ENCODE measurements around the gene PTPN22. TPM values are rescaled to one million over a fixed set of nuclear protein-coding genes. Genes with fewer than 3 reads are reported as not detected.

The PTPN22 gene
- total RNA-seq, 5 donors from 2014 or later (not counting 1 experiment from before 2014, with no cell fraction given), result 25.6 to 45.9 (median 26.6) TPM

DNA sequence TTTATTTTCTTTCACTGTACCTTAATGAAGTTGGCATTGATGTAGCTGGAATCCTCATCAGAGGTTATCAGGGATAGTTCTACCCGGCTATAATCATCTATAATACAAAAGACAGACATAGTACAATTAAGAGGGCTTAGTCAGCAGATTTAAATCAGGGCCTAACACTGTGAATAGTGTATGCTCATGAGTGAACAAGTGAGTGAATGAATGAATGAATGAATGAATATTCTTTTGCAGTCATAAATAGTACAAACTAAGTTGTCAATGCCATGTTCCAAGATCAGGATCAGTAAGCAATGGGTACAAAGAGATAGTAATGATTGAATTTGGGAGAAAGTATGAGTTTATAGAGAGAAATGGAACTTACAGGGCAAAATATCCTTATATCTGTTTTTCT lies 12.5 kb downstream of the PTPN22 start:
- Mint-ChIP-seq H3K36me3 (peaks cover 49% of the 10 kb centered on the region), H3K27ac (peak overlapping the region in 1 of 2 donors; percentile 7)
- CTCF ChIA-PET, result interaction anchor here (0.6 to 2.4 kb wide), 9 partner anchors 9 to 738 kb away, joined by 3 to 11 read pairs (median 4); partner anchors contain the start of gene AP4B1 (in 1 of the 2)

DNA sequence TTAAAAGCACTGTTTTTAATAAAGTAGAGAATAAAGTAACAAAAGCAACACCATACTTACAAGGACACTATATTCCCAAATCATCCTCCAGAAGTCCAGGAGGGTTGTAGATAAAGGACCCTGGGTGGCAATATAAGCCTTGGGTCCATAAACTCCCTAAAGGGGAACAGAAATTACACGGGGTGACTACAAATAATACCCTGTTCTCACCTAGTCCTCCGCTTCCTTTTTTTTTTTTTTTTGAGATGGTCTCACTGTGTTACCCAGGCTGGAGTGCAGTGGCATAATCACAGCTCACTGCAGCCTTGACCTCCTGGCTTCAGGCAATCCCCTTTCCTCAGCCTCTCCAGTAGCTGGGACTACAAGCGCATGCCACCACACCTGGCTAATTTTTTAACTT lies 13.1 kb downstream of the PTPN22 start:
- peaks cover 48% of the 10 kb centered on the region for H3K36me3 Mint-ChIP-seq

More for the DNA sequence above, 12.5 kb downstream of the PTPN22 start:
- H3K27ac ChIP-seq (ENCODE audit: low read length), result peak overlapping the region; percentile 40
- H3K36me3 ChIP-seq (ENCODE audit: control insufficient read depth in 2 of 2, extremely low read depth in 1 of 2, insufficient read depth in 1 of 2, low read length in 1 of 2), result peaks cover 3 to 51% of the 10 kb centered on the region in 2 donors
- H3K9me3 ChIP-seq, result no peaks in the 10 kb centered on the region
- H3K4me1 Mint-ChIP-seq, result peaks cover 35 to 40% (median 40%) of the 10 kb centered on the region in 3 donors
- H3K9me3 Mint-ChIP-seq, result no peaks in the 10 kb centered on the region
- no CpG with 5 or more reads among the region's 1 CpG for WGBS (ENCODE audit: insufficient coverage)
- H3K27me3 Mint-ChIP-seq, result no peaks in the 10 kb centered on the region
- ATAC-seq (replicated peaks in 1 of 4), result no peak
- no peaks in the 10 kb centered on the region for H3K27me3 ChIP-seq (replicated peaks in 1 of 2; ENCODE audit: control insufficient read depth in 2 of 2, extremely low read depth in 1 of 2, insufficient read depth in 2 of 2, low read length in 1 of 2)
- H3K4me3 ChIP-seq (ENCODE audit: control insufficient read depth in 1 of 2, extremely low read depth in 1 of 2, low read length in 1 of 2), result no peak overlapping the region
- no peak overlapping the region for H3K4me3 Mint-ChIP-seq
- H3K4me1 ChIP-seq (ENCODE audit: control insufficient read depth in 1 of 2, extremely low read depth in 1 of 2, insufficient read depth in 2 of 2, low read length in 2 of 2), result peaks cover 10 to 15% of the 10 kb centered on the region in 2 experiments
- POLR2A ChIA-PET, result interaction anchor here (0.7 to 2.1 kb wide), 7 partner anchors 10 to 55 kb away, joined by 6 to 18 read pairs (median 9); no protein-coding TSS in a partner anchor
- no peak for DNase-seq

GRCh38 chr1:113857776-113858175 lies 13.7 kb downstream of the PTPN22 start:
- DNase-seq, result no peak
- H3K27ac ChIP-seq (ENCODE audit: low read length), result no peak overlapping the region
- no peak for ATAC-seq (replicated peaks in 1 of 4)
- Mint-ChIP-seq H3K4me3 (no peak overlapping the region), H3K27ac (no peak overlapping the region), H3K4me1 (peaks cover 31 to 37% (median 33%) of the 10 kb centered on the region in 3 donors), H3K36me3 (peaks cover 43% of the 10 kb centered on the region), H3K9me3 (no peaks in the 10 kb centered on the region), H3K27me3 (no peaks in the 10 kb centered on the region)
- H3K4me3 ChIP-seq (ENCODE audit: control insufficient read depth in 1 of 2, extremely low read depth in 1 of 2, low read length in 1 of 2), result no peak overlapping the region
- no CpG with 5 or more reads among the region's 3 CpGs for WGBS (ENCODE audit: insufficient coverage)
- H3K36me3 ChIP-seq (ENCODE audit: control insufficient read depth in 2 of 2, extremely low read depth in 1 of 2, insufficient read depth in 1 of 2, low read length in 1 of 2), result peaks cover 6 to 50% of the 10 kb centered on the region in 2 donors
- POLR2A ChIA-PET, result interaction anchor here in 1 of 2 donors (0.6 to 0.9 kb wide), 2 partner anchors 13 to 722 kb away, joined by 3 to 4 read pairs; no protein-coding TSS in a partner anchor
- CTCF ChIA-PET, result no interaction called here
- no peaks in the 10 kb centered on the region for H3K9me3 ChIP-seq
- H3K4me1 ChIP-seq (ENCODE audit: control insufficient read depth in 1 of 2, extremely low read depth in 1 of 2, insufficient read depth in 2 of 2, low read length in 2 of 2), result peaks cover 10 to 15% of the 10 kb centered on the region in 2 experiments
- H3K27me3 ChIP-seq (replicated peaks in 1 of 2; ENCODE audit: control insufficient read depth in 2 of 2, extremely low read depth in 1 of 2, insufficient read depth in 2 of 2, low read length in 1 of 2), result no peaks in the 10 kb centered on the region

More for the DNA sequence above, 13.1 kb downstream of the PTPN22 start:
- ATAC-seq (replicated peaks in 1 of 4) (no peak), DNase-seq (no peak)
- H3K27me3 ChIP-seq (replicated peaks in 1 of 2; ENCODE audit: control insufficient read depth in 2 of 2, extremely low read depth in 1 of 2, insufficient read depth in 2 of 2, low read length in 1 of 2), result no peaks in the 10 kb centered on the region
- H3K27ac ChIP-seq (ENCODE audit: low read length), result no peak overlapping the region
- H3K9me3 Mint-ChIP-seq, result no peaks in the 10 kb centered on the region
- peak overlapping the region in 1 of 2 donors; percentile 21 for H3K27ac Mint-ChIP-seq
- ChIA-PET CTCF (interaction anchor here in 1 of 2 donors (0.6 kb wide), 1 partner anchor 688 kb away, joined by 5 read pairs; no protein-coding TSS in a partner anchor), POLR2A (interaction anchor here in 1 of 2 donors (0.9 kb wide), 1 partner anchor 723 kb away, joined by 4 read pairs; no protein-coding TSS in a partner anchor)
- peaks cover 34 to 40% (median 37%) of the 10 kb centered on the region in 3 donors for H3K4me1 Mint-ChIP-seq
- no peaks in the 10 kb centered on the region for H3K9me3 ChIP-seq
- no peak overlapping the region for H3K4me3 ChIP-seq (ENCODE audit: control insufficient read depth in 1 of 2, extremely low read depth in 1 of 2, low read length in 1 of 2)
- no peak overlapping the region for H3K4me3 Mint-ChIP-seq
- H3K4me1 ChIP-seq (ENCODE audit: control insufficient read depth in 1 of 2, extremely low read depth in 1 of 2, insufficient read depth in 2 of 2, low read length in 2 of 2), result peaks cover 10 to 15% of the 10 kb centered on the region in 2 experiments
- H3K27me3 Mint-ChIP-seq, result no peaks in the 10 kb centered on the region
- 60% methylated on average over 1 of the region's 3 CpGs for WGBS (ENCODE audit: insufficient coverage)
- peaks cover 3 to 52% of the 10 kb centered on the region in 2 donors for H3K36me3 ChIP-seq (ENCODE audit: control insufficient read depth in 2 of 2, extremely low read depth in 1 of 2, insufficient read depth in 1 of 2, low read length in 1 of 2)

DNA sequence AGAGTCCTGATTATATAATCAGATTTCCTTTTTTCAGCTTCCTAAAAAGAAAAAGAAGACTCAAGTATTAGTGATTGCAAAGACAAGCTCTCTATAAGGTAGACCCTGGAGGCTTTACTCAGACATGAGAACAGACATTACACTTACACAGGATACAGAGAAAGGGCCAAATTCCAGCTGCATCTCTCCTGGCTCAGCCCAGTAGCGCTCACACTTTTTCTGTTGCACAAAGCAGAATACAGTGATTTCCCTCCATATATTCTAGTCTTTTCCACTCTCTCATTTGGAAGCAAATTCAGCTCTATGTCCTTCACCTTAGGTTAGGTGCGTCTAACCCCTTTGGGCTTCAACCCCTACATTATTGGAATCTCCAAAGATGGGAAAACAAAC lies 15.1 kb downstream of the PTPN22 start:
- H3K4me1 Mint-ChIP-seq, result peaks cover 21 to 24% (median 22%) of the 10 kb centered on the region in 3 donors
- Histone ChIP-seq H3K27me3 (replicated peaks in 1 of 2; ENCODE audit: control insufficient read depth in 2 of 2, extremely low read depth in 1 of 2, insufficient read depth in 2 of 2, low read length in 1 of 2) (no peaks in the 10 kb centered on the region), H3K27ac (ENCODE audit: low read length) (no peak overlapping the region), H3K4me3 (ENCODE audit: control insufficient read depth in 1 of 2, extremely low read depth in 1 of 2, low read length in 1 of 2) (no peak overlapping the region), H3K36me3 (ENCODE audit: control insufficient read depth in 2 of 2, extremely low read depth in 1 of 2, insufficient read depth in 1 of 2, low read length in 1 of 2) (peaks cover 10 to 51% of the 10 kb centered on the region in 2 donors), H3K9me3 (no peaks in the 10 kb centered on the region), H3K4me1 (ENCODE audit: control insufficient read depth in 1 of 2, extremely low read depth in 1 of 2, insufficient read depth in 2 of 2, low read length in 2 of 2) (peaks cover 7 to 13% of the 10 kb centered on the region in 2 experiments)
- peaks cover 40% of the 10 kb centered on the region for H3K36me3 Mint-ChIP-seq
- DNase-seq (no peak), ATAC-seq (replicated peaks in 1 of 4) (no peak)
- peak overlapping the region; percentile 46 to 55 for H3K27ac Mint-ChIP-seq
- no peaks in the 10 kb centered on the region for H3K27me3 Mint-ChIP-seq
- no peak overlapping the region for H3K4me3 Mint-ChIP-seq
- POLR2A ChIA-PET, result interaction anchor here (0.6 to 0.8 kb wide), 2 partner anchors 16 to 39 kb away, joined by 3 read pairs; no protein-coding TSS in a partner anchor
- CTCF ChIA-PET, result interaction anchor here in 1 of 2 donors (1.1 kb wide), 1 partner anchor 13 kb away, joined by 3 read pairs; no protein-coding TSS in a partner anchor
- H3K9me3 Mint-ChIP-seq, result no peaks in the 10 kb centered on the region
- WGBS (ENCODE audit: insufficient coverage), result 100% methylated on average over 1 of the region's 2 CpGs

DNA sequence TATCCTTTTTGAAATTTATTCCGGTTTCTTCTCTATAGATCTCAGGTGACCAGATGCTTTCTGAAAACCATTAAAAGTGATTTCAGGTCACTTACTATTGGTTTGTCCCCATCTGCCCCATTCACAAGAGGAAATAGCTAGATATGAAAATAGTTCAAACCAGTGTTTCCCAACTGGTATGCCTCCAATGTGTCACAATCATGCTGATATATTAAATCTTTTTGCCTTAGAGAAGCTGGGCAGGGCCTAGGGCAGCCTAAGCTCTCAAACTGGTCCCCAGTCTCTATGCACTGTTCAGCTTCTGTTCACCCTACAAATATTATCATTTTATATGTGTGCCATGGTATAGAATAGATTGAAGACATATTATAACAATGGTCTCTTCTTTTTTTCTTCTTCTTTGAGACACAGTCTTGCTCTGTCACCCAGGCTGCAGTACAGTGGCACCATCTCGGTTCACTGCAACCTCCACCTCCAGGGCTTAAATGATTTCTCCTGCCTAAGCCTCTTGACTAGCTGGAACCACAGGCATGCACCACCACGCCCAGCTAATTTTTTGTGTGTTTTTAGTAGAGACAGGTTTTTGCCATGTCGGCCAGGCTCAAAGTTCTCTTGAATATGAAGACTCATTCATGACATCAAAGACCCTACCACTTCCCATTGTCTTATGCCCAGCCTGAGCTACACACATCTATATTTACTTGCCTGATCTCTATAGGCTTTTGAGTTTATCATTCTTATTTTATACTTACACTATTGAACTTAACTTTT lies 15.7 kb downstream of the PTPN22 start:
- DNase-seq (no peak), ATAC-seq (replicated peaks in 1 of 4) (no peak)
- WGBS (ENCODE audit: insufficient coverage), result no CpG with 5 or more reads among the region's 4 CpGs
- POLR2A ChIA-PET, result interaction anchor here in 1 of 2 donors (0.6 kb wide), 1 partner anchor 38 kb away, joined by 3 read pairs; no protein-coding TSS in a partner anchor
- Histone ChIP-seq H3K27ac (ENCODE audit: low read length) (no peak overlapping the region), H3K36me3 (ENCODE audit: control insufficient read depth in 2 of 2, extremely low read depth in 1 of 2, insufficient read depth in 1 of 2, low read length in 1 of 2) (peaks cover 10 to 53% of the 10 kb centered on the region in 2 donors), H3K4me3 (ENCODE audit: control insufficient read depth in 1 of 2, extremely low read depth in 1 of 2, low read length in 1 of 2) (no peak overlapping the region), H3K9me3 (no peaks in the 10 kb centered on the region), H3K27me3 (replicated peaks in 1 of 2; ENCODE audit: control insufficient read depth in 2 of 2, extremely low read depth in 1 of 2, insufficient read depth in 2 of 2, low read length in 1 of 2) (no peaks in the 10 kb centered on the region), H3K4me1 (ENCODE audit: control insufficient read depth in 1 of 2, extremely low read depth in 1 of 2, insufficient read depth in 2 of 2, low read length in 2 of 2) (peaks cover 3 to 11% of the 10 kb centered on the region in 2 experiments)
- no peaks in the 10 kb centered on the region for H3K27me3 Mint-ChIP-seq
- CTCF ChIA-PET, result no interaction called here
- no peak overlapping the region for H3K4me3 Mint-ChIP-seq
- H3K36me3 Mint-ChIP-seq, result peaks cover 42% of the 10 kb centered on the region
- H3K4me1 Mint-ChIP-seq, result peaks cover 20 to 23% (median 21%) of the 10 kb centered on the region in 3 donors
- no peaks in the 10 kb centered on the region for H3K9me3 Mint-ChIP-seq
- peak overlapping the region; percentile 46 to 55 for H3K27ac Mint-ChIP-seq

DNA sequence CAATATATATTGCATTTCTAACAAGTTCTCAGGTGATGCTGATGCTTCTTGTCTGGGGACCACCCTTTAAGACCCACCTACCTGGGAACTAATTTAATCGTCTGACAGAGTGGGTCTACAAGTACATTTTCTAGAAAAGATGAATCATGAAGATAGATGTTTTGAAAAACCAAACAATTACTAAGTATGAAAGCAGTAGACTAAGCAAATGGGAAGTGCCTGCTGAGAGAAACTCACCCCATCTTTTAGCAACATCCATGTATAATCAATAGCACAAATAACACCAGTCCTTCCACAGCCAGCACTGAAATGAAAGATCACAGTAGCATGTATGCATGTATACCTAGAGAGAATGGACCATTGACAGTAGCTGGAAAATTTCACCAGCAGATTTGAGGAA lies 17.3 kb downstream of the PTPN22 start:
- ChIA-PET POLR2A (interaction anchor here in 1 of 2 donors (0.5 kb wide), 1 partner anchor 10 kb away, joined by 3 read pairs; no protein-coding TSS in a partner anchor), CTCF (no interaction called here)
- Histone ChIP-seq H3K27me3 (replicated peaks in 1 of 2; ENCODE audit: control insufficient read depth in 2 of 2, extremely low read depth in 1 of 2, insufficient read depth in 2 of 2, low read length in 1 of 2) (no peaks in the 10 kb centered on the region), H3K4me3 (ENCODE audit: control insufficient read depth in 1 of 2, extremely low read depth in 1 of 2, low read length in 1 of 2) (no peak overlapping the region), H3K36me3 (ENCODE audit: control insufficient read depth in 2 of 2, extremely low read depth in 1 of 2, insufficient read depth in 1 of 2, low read length in 1 of 2) (peaks cover 10 to 53% of the 10 kb centered on the region in 2 donors), H3K27ac (ENCODE audit: low read length) (no peak overlapping the region), H3K9me3 (no peaks in the 10 kb centered on the region), H3K4me1 (ENCODE audit: control insufficient read depth in 1 of 2, extremely low read depth in 1 of 2, insufficient read depth in 2 of 2, low read length in 2 of 2) (peaks cover 3 to 11% of the 10 kb centered on the region in 2 experiments)
- ATAC-seq (replicated peaks in 1 of 4) (no peak), DNase-seq (no peak)
- Mint-ChIP-seq H3K4me1 (peaks cover 16 to 21% (median 17%) of the 10 kb centered on the region in 3 donors), H3K27ac (no peak overlapping the region), H3K4me3 (no peak overlapping the region), H3K27me3 (no peaks in the 10 kb centered on the region), H3K36me3 (peaks cover 44% of the 10 kb centered on the region), H3K9me3 (no peaks in the 10 kb centered on the region)
- WGBS (ENCODE audit: insufficient coverage), result no CpG with 5 or more reads among the region's 1 CpG

Measured in T-cell (primary cell).